TTC549 (cell line): ENCODE measurements around the gene GTF2IRD1.

Experiments used
- FAIRE-seq: peaks from 2 replicates; lab custom pipeline; 2012; peaks lifted over from hg19 to GRCh38; lab: Jason Lieb, UNC

Gene GTF2IRD1

DNA sequence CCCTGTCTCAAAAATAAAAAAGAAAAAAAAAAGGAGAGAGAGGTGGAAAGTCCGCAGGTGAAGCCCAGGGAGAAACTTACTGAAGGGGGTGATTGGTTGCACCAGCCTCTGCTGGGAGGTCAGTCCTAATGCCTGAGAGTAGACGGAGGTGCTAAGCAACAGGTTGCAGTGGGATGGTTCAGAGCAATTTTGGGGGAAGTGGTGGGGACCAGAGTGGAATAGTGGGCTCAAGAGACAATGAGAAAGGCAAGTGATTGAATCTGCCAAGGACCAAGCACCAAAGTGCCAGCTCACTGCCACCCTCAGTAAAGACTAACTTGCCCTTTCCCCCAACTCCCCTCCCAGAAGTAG is 113.6 kb downstream of the GTF2IRD1 start:
- no peak for FAIRE-seq

DNA sequence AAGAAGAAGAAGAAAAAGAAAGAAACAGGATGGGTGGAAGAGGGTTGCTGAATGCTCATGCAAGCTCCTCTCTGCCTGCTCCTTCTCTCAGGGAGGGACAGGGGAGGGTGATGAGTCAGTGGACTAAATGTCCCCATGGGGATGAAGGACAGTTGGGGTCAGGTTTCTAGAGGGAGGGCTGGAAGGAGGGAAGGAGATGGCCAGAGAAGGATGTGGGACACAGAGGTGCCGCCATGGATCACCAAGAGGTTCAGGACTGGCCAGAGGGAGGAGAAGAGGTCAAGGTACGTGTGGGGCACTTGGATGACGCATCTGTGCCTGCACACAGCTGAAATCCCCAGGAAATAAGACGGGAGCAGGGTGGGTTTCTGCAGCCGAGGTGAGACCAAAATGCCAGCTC is 115.0 kb downstream of the GTF2IRD1 start:
- FAIRE-seq: no peak

DNA sequence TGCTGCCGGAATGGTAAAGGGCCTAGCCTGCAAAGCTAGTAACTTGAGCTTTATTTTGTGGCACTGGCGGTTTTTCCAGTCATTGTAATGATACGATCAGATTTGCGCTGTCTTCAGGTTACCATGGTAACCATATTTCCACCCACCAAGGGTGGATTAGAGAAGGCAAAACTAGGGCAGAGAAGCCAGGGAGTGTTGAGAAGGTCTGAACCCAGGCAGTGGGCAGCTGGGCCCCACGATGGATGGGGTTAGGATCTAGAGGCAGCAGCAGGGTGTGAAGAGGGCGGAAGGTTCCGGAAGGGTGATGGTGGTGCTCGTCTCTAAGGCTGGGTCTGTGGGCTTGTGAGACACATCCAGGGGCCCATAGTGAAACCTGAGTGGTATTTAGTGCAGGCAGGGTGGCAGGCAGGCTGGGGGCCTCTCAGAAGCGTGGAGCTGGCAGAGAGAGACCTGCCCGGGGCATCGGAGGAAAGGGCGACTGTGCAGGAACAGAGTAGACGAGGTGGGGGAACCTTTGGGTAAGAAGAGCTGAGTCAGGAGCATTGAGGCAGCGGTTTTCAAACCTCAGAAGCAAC is 115.9 kb downstream of the GTF2IRD1 start:
- no peak for FAIRE-seq

- FAIRE-seq: no peak
These were observed 116.9 kb downstream of the GTF2IRD1 start for GRCh38 chr7:74570533-74571156.

DNA sequence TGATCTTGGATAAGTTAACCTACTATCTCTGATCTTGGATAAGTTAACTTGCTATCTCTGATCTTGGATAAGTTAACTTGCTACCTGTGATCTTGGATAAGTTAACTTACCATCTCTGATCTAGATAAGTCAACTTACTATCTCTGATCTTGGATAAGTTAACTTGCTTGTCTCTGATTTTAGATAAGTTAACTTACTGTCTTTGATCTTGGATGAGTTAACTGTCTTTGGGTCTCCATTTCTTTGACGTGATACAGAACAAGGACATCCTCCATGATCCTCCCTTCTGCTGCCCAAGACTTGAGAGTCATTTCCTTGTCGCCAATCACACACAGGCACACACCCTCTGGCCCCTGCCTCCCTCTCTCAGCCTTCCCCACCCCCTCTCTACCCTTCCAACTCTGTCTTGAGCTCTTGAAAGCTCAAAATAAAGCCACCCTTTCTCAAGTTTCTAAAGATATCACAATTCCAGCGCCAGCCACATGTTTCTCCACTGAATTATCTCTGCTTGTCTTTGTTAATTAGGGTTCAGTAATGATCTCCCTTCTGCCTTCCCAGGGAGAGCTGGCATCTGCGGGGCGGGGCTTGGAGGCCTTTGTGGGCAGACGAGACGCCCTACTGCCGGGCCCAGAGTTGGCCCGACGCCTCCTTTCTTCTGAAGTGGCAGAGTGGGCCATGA is 118.7 kb downstream of the GTF2IRD1 start:
- FAIRE-seq: no peak

GRCh38 chr7:74573512-74573911 is 119.8 kb downstream of the GTF2IRD1 start:
- no peak for FAIRE-seq

DNA sequence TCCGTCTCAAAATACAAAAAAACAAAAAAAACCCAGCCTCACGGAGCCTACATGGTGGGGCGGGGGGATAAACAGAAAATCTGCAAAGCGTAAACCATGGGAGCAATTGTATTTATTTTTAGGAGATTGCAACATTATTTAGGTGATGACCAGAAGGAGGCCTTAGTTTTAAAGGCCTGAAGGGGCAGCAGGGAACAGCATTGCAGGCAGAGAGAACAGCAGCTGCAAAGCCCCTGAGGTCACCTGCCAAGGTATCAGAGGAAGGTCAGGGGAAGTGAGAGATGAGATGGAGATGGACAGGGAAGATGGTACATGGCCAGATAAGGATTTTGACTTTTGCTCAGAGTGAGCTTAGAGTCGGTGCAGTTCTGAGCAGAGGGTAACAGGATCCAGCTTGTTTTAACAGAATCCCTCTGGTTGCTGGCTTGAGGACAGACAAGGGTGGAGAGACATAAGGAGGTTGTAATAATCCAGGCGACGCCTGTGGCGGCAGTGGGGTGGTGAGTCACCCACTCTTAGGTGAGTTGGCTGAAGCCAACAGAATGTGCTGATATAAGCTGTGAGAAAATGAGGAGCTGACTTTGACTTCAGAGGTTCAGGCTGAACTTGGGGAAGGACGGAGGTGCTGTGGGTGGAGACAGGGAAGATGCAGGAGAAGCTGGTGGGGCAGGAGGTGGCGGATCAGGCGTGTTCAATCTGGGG is 121.5 kb downstream of the GTF2IRD1 start:
- no peak for FAIRE-seq

DNA sequence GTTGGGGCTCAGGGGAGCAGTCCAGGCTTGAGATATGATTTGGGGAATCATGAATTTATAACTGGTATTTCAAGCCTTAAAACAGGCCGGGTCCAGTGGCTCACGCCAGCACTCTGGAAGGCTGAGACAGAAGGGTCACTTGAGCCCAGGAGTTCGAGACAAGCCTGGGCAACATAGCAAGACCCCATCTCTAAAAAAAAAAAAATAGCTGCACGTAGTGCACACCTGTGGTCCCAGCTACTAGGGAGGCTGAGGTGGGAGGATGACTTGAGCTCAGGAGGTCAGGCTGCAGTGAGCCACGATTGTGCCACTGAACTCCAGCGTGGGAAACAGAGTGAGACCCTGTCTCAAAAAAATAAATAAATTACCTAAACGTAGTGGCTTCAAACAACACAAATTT is 122.1 kb downstream of the GTF2IRD1 start:
- FAIRE-seq: no peak

- no peak for FAIRE-seq
These were observed 126.3 kb downstream of the GTF2IRD1 start for GRCh38 chr7:74579800-74580685.

DNA sequence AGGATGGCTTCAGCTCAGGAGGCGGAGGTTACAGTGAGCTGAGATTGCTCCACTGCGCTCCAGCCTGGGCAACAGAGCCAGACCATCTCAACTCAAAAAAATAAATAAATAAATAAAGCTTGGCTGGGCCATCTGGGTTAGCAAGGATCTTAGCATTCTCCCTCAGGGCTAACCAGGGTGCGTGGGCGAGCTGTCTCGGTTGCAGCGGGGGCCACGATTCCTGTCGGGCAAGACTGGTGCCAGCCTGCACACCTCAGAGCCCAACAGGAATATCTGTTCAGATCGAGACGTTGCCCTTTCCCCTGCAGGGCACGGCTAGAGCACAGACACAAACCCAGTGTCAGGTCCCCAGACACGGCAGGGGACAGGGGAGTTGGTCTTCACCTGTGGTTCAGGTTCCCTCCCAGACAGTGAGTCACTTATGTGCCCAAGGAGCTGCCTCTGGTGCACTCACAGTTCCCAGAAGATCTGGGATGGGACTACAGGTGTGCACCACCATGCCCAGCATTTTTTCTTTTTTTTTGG is 128.3 kb downstream of the GTF2IRD1 start:
- FAIRE-seq: no peak

GRCh38 chr7:74582447-74583039 is 128.8 kb downstream of the GTF2IRD1 start:
- FAIRE-seq: no peak

GRCh38 chr7:74583630-74584029 is 129.9 kb downstream of the GTF2IRD1 start:
- no peak for FAIRE-seq

DNA sequence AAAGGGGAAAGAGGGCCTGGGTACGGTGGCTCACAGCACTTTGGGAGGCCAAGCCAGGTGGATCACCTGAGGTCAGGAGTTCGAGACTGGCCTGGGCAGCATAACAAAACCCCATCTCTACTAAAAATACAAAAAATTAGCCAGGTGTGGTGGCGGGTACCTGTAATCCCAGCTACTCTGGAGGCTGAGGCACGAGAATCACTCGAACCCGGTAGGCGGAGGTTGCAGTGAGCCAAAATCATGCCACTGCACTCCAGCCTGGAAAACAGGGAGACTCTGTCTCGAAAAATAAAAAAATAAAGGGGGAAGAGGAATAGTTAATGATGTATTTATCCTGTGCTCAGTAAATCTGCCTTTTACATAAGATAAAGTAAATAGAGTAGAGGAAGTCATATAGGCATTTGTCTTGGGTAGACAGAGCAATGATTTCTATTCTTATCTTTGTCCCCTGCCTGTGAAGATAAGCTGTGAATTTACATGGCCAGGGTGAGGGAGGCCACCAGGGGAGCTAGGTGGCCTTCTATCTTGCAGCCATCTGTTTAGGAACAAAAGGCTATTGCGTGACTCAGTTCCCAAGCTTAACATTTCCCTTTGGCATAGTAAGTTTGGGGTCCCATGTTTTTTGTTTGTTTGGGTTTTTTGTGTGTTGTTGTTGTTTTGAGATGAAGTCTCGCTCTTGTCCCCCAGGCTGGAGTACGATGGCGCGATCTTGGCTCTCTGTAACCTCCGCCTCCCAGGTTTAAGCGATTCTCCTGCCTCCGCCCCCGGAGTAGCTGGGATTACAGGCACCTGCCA is 130.7 kb downstream of the GTF2IRD1 start:
- FAIRE-seq: no peak

DNA sequence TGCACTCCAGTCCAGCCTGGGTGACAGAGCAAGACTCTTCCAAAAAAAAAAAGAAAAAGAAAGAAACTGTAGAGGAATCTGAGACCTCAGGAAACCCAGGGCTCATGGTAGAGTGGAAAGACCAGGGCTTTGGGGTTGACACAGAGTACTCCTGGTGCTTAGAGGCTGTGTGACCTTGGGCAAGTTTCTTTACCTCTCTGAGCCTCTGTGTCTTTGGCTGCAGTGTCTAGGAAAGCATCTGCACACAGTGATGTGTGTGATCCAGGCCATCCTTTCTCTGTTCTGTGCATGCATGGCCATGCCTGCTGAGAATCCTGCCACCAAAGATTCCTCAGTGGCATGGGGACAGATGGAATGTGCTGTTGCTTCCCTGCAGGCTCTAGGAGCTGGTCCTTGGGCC is 132.1 kb downstream of the GTF2IRD1 start:
- FAIRE-seq: no peak

DNA sequence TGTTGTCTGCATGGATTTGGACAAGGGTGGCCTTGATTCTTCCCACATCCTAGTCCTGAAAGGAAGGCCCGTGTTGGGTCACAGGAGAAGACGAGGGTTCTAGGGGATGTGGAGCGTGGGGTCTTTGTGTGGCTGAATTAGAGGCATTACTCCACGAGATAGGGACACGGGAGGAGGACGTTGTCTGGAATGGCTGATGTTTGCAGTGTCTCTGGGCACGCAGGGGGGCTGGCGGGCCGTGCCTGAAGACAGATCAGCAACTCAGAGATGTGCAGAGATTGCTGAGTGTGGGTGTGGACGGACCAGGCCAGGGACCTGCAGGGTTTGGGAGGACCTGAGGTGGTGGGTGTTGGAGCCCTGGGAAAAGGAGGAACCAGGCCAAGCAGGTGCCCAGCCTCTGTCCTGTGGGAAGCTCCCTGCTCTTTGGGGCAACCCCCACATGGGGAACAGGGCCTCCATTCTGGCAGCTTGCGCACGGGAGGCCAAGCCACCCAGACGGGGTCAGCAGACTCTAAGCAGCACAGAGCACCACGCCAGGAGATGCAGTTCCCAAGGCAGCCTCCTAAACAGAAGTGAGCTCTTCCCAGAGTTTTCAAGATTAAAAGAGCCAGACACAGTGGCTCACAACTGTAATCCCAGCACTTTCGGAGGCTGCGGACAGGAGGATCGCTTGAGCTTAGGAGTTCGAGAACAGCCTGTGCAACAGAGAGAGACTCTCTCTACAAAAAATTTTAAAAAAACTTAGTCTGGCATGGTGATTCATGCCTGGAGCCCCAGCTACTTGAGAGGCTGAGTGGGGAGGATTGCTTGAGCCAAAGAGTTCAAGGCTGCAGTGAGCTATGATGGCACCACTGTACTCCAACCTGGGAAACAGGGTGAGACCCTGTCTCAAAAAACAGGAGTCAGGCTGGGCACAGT is 132.8 kb downstream of the GTF2IRD1 start:
- FAIRE-seq: no peak

- FAIRE-seq: no peak
These were observed 133.9 kb downstream of the GTF2IRD1 start for GRCh38 chr7:74587435-74588126.

DNA sequence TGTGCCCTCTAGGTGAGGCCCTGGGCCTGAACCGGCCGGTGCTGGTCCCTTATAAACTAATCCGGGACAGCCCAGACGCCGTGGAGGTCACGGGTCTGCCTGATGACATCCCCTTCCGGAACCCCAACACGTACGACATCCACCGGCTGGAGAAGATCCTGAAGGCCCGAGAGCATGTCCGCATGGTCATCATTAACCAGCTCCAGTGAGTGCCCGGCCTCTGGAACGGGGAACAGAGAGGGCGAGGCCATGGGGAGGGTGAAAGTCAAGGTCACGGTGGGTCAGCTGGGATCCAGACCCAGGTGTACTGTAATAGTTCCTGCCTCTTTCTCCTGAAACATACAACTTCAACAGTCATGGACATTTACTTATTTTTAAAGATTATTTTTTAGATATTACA is 137.1 kb downstream of the GTF2IRD1 start:
- FAIRE-seq: no peak

GRCh38 chr7:74598558-74598957 is 144.9 kb downstream of the GTF2IRD1 start:
- FAIRE-seq: no peak

- FAIRE-seq: no peak
These were observed 145.5 kb downstream of the GTF2IRD1 start for GRCh38 chr7:74599244-74599643.
